Fibroblast of skin of scalp (primary cell): ENCODE results near the gene GNPTAB.
A peak's percentile ranks its signal among the peaks of the same experiment; 100 is the strongest.
"Not testable (repeated sequence)": the region's sequence is repeated elsewhere in the genome, so short reads cannot be mapped to it uniquely, and the experiment has no call there.

Experiments
- DNase-seq: peaks from one replicate; pipeline ENCODE4 v3.0.0-alpha.2; 2013

Gene GNPTAB

DNA sequence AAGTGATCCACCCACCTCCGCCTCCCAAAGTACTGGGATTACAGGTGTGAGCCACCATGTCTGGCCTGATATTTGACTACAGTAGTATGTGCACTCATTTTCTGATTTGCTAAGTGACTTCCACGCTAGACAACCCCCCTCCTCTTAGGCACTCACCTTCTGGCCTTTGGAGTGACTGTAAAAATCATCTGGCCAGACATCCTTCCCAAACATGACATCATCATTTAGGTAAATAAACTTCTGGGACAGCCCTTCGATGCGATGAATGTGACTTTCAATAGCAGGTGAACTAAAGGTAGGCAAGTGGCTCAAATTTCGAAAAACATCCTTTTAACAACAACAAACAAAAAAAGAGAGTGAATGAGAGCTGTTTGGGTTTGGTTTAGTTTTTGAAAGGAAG is 60.9 kb downstream of the GNPTAB start:
- no peak for DNase-seq

DNA sequence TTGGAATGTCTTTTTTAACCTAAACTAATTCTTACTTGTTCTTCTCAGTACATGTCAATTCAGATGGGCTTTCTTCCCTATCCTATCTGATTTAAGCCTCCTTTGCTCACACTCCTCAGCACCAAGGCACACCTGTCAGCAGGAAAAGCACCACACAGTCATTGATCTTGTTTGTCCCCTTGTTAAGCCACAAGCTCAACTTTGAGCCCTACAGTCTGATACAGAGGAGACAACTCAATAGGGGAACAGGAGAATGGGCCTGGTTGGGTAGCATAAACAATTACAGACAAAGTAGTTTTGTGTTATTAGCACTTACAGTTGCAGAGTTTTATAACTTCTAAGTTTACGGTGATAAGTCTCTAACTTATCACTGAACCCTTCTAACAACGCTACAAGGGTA is 62.0 kb downstream of the GNPTAB start:
- no peak for DNase-seq

DNA sequence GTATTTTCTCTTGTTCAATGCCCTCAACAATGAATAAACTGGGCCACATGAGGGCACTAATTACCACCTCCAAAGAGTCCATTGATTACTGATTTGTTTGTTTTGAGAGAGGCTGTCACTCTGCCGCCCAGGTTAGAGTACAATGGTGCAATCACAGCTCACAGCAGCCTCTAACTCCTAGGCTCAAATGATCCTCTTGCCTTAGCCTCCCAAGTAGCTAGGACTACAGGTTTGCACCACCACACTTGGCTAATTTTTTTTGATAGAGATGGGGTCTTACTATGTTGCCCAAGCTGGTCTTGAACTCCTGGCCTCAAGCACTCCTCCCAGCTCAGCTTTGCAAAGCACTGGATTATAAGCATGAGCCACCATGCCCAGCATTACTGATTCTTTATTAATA is 63.2 kb downstream of the GNPTAB start:
- no peak for DNase-seq

- DNase-seq, result no peak
These were observed 66.5 kb downstream of the GNPTAB start for GRCh38 chr12:101764051-101764792.

DNA sequence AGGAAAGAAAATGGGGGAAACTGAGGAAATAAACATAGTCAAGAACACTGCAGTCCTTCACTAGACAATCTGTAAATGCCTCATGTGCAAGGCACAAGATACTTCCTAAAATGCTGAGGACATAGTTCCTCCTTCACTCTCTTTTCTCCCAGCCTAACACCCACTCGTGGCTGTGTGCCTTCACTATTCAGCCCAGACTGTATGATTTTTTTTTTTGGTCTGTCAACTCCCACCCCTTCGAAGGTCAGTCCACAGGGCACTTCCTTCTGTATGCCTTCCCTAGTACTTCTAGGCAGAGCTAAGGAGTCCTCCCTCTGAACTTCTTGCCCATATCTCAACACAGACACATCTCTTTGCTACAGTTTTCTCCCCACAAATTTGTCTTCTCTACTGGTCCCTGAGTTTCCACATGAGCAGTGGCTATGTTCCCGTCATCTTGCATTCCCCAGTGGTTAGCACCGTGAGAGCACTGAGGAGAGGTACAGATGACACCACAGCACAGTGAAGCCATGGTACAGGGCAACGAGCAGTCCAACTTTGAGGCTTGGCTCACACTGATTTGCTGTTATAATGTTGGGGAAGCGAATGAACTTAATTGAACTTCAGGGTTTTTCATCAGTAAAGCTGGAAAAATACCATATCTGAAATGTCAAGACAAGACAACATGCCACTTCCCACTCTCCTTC is 67.4 kb downstream of the GNPTAB start:
- DNase-seq, result no peak

DNA sequence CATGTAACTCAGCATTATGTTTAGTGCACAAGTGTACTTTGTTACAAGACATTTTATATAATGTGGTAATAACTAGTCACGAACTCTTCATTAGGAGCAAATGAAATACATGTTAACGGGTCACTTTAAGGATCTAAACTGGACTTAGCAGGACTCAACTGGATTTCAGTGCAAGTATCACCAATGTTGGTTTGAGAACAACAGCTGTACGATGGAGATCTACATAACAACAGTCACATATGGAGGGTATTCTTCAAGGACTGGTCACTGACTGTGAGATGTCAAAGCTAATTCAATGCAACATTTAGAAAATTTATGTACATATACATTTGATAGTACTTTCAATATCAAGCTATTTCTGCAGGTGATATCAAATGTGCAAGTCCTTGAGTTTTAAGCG is 69.0 kb downstream of the GNPTAB start:
- no peak for DNase-seq

GRCh38 chr12:101761350-101761749 is 69.4 kb downstream of the GNPTAB start:
- DNase-seq, result no peak

GRCh38 chr12:101759396-101760047 is 71.2 kb downstream of the GNPTAB start:
- peak; percentile 42 for DNase-seq

- no peak for DNase-seq
These were observed 80.6 kb downstream of the GNPTAB start for GRCh38 chr12:101750152-101750551.

DNA sequence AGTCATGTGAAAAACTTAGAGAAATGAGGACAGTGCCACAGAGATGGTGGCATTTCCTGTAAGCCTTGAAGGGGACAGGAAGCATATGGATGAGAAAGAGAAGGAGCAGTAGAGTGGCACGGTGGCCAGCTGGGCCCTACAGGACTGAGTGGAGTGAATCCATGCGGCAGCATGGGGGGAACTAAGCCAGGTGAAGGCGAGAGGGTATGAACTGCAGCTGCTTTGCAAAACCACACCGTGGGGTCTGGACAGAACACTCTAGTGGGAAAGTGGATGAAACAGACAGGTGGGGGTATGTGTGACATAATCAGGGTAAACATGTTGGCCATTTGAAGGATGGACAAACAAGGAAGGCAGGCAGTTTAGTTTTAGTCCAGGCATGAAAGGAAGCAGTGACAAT is 81.1 kb downstream of the GNPTAB start:
- no peak for DNase-seq

DNA sequence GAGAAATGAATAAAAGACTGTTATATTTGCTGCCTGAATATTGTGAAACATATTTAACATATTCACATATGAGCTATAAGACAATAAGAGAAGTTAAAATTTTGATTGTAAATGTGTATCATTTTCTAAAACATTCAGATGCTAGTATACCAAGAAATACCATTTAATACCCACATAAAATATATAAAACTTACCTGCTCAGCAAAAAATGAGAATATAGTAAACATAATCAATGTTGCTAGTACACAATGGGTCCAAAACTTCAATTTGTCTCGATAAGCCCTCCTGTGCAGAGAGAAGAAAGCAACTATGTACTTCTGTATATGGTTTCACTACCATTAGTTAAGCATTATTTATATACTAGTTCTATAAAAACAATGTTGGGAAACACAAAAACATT is 81.9 kb downstream of the GNPTAB start:
- DNase-seq, result no peak

DNA sequence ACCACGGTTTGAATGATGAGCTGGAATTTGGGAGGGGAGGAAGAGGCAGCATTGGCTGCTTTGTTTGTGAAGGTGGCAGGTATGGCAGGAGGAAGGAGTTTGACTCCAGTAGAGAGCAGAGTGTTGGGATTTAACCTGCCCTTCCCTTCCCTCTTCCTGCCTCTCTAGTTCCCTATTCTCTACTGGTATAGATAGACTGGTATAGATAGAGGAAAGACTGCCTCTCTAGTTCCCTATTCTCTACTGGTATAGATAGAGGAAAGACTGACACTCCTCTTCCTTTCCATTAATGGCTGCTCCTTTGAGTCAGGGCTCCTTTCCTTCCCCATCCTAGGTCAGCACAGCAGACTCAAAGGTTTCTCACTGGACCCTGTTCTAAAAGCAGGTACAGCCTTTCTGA is 83.1 kb downstream of the GNPTAB start:
- no peak for DNase-seq

DNA sequence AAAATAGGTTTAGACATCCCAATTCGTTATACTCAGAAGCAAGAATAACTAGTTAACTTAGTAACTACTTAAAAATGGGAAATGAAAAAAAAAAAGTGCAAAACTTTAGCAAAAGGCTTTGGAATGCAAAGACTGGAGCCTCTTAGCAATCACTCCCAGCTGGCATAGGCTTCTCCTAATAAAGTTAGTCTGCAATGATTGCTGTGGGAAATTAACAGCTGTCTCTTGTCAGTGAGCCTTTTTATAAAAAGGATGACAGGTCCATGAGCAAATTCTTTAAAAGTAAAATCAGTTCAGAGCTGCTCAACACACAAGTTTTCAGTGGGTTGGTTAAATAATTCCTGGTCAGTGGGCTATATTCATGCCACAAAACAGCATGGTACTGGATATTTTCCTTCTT is 84.1 kb downstream of the GNPTAB start:
- peak; percentile 9 for DNase-seq

GRCh38 chr12:101746196-101746595 is 84.6 kb downstream of the GNPTAB start:
- no peak for DNase-seq

DNA sequence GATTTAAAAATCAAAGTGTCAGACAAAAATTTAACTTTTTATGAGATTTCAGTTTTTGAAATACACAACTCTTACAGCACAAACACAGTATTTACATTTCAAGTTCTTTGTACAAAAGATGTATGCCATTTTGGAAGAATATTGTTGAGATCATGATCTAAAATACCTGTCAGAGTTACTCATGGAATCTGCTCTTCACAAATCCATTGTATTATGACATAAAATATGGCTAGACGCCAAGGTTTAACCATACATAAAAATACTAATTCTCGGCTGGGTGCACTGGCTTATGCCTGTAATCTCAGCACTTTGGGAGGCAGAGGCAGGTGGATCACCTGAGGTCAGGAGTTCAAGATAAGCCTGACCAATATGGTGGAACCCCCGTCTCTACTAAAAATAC is 85.3 kb downstream of the GNPTAB start:
- no peak for DNase-seq

GRCh38 chr12:101743724-101744472 is 86.9 kb downstream of the GNPTAB start:
- DNase-seq, result no peak

- DNase-seq, result peak; percentile 21
These were observed 87.5 kb downstream of the GNPTAB start for GRCh38 chr12:101743242-101743641.

GRCh38 chr12:101740980-101741379 is 89.8 kb downstream of the GNPTAB start:
- no peak for DNase-seq

DNA sequence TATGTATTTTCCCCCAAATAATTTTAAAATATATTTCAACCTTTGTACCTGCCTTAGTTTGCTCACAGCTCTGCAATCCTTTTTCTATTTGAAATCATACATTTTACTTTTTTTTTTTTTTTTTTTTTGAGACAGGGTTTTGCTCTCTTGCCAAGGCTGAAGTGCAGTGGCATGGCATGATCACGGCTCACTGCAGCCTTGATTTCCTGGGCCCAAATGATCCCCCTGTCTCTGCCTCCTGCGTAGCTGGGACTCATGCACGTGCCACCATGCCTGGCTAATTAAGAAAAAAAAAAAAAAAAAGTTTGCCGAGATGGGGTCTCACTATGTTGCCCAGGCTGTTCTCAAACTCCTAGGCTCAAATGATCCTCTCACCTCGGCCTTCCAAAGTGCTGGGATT is 90.2 kb downstream of the GNPTAB start:
- no peak for DNase-seq

DNA sequence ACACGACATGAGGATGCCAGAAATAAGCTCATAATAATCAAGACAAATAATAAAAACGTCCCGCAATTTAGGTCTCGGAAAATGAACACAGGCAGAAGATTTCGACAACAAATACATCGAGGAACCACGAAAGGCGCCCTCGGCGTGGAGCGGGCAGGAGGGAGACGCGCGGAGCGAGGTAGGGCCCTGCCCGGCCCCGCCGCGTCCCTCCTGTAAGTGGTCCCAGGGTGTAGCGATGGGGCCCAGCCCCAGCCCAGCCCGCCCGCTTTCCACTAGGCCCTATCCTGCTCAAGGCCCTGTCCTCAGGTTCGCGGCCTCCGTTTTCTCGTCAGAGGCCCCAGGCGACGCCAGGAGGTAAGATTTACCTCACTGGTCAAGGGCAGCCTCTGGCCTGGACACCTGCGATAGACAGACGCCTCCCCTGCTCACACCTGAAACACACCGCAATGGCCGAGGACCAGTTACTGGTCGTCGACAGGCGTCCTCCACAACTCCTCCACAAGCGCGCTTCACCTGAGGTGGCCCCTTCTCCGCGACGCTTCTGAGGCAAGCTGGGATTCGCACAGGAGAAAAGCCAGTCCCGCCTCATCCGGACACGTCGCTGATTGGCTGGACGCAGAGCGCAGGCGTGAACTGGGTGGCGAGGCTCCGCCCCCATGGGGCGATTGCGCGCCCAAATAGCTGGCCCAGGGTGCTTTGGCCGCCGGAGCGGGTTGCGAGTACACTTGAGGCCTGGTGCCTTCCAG is 91.7 kb downstream of the GNPTAB start, which contains the start of gene SYCP3:
SYCP3 (minus strand) TSS at position 543 of the 746 bp plus-strand sequence. CDS start 1,527 bp downstream, outside the sequence.
- DNase-seq, result no peak

GRCh38 chr12:101737476-101737875 is 93.3 kb downstream of the GNPTAB start:
- no peak for DNase-seq

DNA sequence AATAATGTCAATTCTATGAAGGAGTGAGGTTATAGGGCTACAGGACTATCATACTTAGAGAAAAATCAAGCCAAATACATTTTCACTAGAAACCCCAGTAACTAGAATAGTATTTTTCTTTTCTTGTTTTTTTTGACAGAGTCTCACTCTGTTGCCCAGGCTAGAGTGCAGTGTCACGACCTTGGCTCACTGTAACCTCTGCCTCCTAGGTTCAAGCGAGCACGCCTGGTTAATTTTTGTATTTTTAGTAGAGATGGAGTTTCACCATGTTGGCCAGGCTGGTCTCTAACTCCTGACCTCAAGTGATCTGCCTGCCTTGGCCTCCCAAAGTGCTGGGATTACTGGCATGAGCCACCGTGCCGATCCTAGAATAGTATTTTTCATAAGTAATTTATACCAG is 96.3 kb downstream of the GNPTAB start:
- not testable (repeated sequence) for DNase-seq
